ENCODE data around the gene PEPD. TPM values are rescaled to one million over a fixed set of nuclear protein-coding genes. Genes with fewer than 3 reads are reported as not detected.

The PEPD gene
- polyA plus RNA-seq, 1 donor from 2014 or later: 43.9 TPM

- Histone ChIP-seq H3K4me3 (ENCODE audit: low read length) (no peak overlapping the region), H3K9ac (ENCODE audit: low read length) (no peak overlapping the region), H3K27ac (ENCODE audit: low read length) (no peak overlapping the region), H3K9me2 (ENCODE audit: insufficient read depth, low read length) (no peaks in the 10 kb centered on the region), H3K27me3 (ENCODE audit: insufficient read depth, low read depth, low read length) (no peaks in the 10 kb centered on the region), H3K4me2 (ENCODE audit: low read length) (no peak overlapping the region), H4K20me1 (ENCODE audit: insufficient read depth) (no peaks in the 10 kb centered on the region), H3K36me3 (ENCODE audit: insufficient read depth, low read length) (no peaks in the 10 kb centered on the region), H2AFZ (ENCODE audit: low read depth, low read length) (no peak overlapping the region), H3K9me3 (ENCODE audit: low read length) (no peaks in the 10 kb centered on the region), H3F3A (ENCODE audit: insufficient read depth, low read length, poor library complexity, severe bottlenecking) (no peaks in the 10 kb centered on the region), H3K79me2 (replicated peaks; ENCODE audit: insufficient read depth, low read length) (no peaks in the 10 kb centered on the region)
- no peak for TF ChIP-seq RAD21 (conservative IDR thresholded peaks at IDR 0.05)
- TF ChIP-seq EZH2 (IDR thresholded peaks at IDR 0.05; ENCODE audit: borderline replicate concordance, insufficient read depth, low read length, poor library complexity, severe bottlenecking): no peak
- TF ChIP-seq MXI1 (conservative IDR thresholded peaks at IDR 0.05; ENCODE audit: poor library complexity, severe bottlenecking): no peak
- no peak for TF ChIP-seq EP300 (conservative IDR thresholded peaks at IDR 0.05; ENCODE audit: poor library complexity, severe bottlenecking)
Measured at GRCh38 chr19:33505823-33506222, 15.8 kb downstream of the PEPD start.

GRCh38 chr19:33505148-33505547 is 16.4 kb downstream of the PEPD start:
- TF ChIP-seq TAF1 (IDR thresholded peaks at IDR 0.05; ENCODE audit: low read depth): no peak
- TF ChIP-seq MXI1 (conservative IDR thresholded peaks at IDR 0.05; ENCODE audit: poor library complexity, severe bottlenecking): no peak
- TF ChIP-seq EZH2 (IDR thresholded peaks at IDR 0.05; ENCODE audit: borderline replicate concordance, insufficient read depth, low read length, poor library complexity, severe bottlenecking): no peak
- TF ChIP-seq, protein P1, sequence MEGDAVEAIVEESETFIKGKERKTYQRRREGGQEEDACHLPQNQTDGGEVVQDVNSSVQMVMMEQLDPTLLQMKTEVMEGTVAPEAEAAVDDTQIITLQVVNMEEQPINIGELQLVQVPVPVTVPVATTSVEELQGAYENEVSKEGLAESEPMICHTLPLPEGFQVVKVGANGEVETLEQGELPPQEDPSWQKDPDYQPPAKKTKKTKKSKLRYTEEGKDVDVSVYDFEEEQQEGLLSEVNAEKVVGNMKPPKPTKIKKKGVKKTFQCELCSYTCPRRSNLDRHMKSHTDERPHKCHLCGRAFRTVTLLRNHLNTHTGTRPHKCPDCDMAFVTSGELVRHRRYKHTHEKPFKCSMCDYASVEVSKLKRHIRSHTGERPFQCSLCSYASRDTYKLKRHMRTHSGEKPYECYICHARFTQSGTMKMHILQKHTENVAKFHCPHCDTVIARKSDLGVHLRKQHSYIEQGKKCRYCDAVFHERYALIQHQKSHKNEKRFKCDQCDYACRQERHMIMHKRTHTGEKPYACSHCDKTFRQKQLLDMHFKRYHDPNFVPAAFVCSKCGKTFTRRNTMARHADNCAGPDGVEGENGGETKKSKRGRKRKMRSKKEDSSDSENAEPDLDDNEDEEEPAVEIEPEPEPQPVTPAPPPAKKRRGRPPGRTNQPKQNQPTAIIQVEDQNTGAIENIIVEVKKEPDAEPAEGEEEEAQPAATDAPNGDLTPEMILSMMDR (IDR thresholded peaks at IDR 0.05; ENCODE audit: poor library complexity, severe bottlenecking): no peak
- TF ChIP-seq RAD21 (conservative IDR thresholded peaks at IDR 0.05): no peak
- no peak for TF ChIP-seq POLR2AphosphoS5 (IDR thresholded peaks at IDR 0.05)
- TF ChIP-seq, protein P2, sequence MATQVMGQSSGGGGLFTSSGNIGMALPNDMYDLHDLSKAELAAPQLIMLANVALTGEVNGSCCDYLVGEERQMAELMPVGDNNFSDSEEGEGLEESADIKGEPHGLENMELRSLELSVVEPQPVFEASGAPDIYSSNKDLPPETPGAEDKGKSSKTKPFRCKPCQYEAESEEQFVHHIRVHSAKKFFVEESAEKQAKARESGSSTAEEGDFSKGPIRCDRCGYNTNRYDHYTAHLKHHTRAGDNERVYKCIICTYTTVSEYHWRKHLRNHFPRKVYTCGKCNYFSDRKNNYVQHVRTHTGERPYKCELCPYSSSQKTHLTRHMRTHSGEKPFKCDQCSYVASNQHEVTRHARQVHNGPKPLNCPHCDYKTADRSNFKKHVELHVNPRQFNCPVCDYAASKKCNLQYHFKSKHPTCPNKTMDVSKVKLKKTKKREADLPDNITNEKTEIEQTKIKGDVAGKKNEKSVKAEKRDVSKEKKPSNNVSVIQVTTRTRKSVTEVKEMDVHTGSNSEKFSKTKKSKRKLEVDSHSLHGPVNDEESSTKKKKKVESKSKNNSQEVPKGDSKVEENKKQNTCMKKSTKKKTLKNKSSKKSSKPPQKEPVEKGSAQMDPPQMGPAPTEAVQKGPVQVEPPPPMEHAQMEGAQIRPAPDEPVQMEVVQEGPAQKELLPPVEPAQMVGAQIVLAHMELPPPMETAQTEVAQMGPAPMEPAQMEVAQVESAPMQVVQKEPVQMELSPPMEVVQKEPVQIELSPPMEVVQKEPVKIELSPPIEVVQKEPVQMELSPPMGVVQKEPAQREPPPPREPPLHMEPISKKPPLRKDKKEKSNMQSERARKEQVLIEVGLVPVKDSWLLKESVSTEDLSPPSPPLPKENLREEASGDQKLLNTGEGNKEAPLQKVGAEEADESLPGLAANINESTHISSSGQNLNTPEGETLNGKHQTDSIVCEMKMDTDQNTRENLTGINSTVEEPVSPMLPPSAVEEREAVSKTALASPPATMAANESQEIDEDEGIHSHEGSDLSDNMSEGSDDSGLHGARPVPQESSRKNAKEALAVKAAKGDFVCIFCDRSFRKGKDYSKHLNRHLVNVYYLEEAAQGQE (IDR thresholded peaks at IDR 0.05; ENCODE audit: borderline replicate concordance): no peak
- TF ChIP-seq EP300 (conservative IDR thresholded peaks at IDR 0.05; ENCODE audit: poor library complexity, severe bottlenecking): no peak
- no peak for TF ChIP-seq SMC3 (conservative IDR thresholded peaks at IDR 0.05; ENCODE audit: poor library complexity)
- Histone ChIP-seq H2AFZ (ENCODE audit: low read depth, low read length) (no peak overlapping the region), H3K79me2 (replicated peaks; ENCODE audit: insufficient read depth, low read length) (no peaks in the 10 kb centered on the region), H3K9me3 (ENCODE audit: low read length) (no peaks in the 10 kb centered on the region), H4K20me1 (ENCODE audit: insufficient read depth) (no peaks in the 10 kb centered on the region), H3K27me3 (ENCODE audit: insufficient read depth, low read depth, low read length) (no peaks in the 10 kb centered on the region), H3K9me2 (ENCODE audit: insufficient read depth, low read length) (no peaks in the 10 kb centered on the region), H3K4me3 (ENCODE audit: low read length) (no peak overlapping the region), H3K27ac (ENCODE audit: low read length) (no peak overlapping the region), H3K36me3 (ENCODE audit: insufficient read depth, low read length) (no peaks in the 10 kb centered on the region), H3K9ac (ENCODE audit: low read length) (no peak overlapping the region), H3K4me2 (ENCODE audit: low read length) (no peak overlapping the region), H3F3A (ENCODE audit: insufficient read depth, low read length, poor library complexity, severe bottlenecking) (no peaks in the 10 kb centered on the region)
